K562 (cell line): ENCODE measurements around the gene SLC7A11. TPM values are rescaled to one million over a fixed set of nuclear protein-coding genes. Genes with fewer than 3 reads are reported as not detected.

Experiments used
- ADNP ChIP-seq: fragments of 200-800 bp; sonication (Bioruptor generic); IDR thresholded peaks from 2 replicates; pipeline ENCODE4 v1.6.1; 2016; ENCODE audit warnings: missing genetic modification characterization, missing compliant biosample characterization
- C11orf30 ChIP-seq: fragments of 450-650 bp; IDR thresholded peaks from 2 replicates; pipeline ENCODE4 v1.6.1; 2016; ENCODE audit warnings: low read depth, mild to moderate bottlenecking
- CHCHD3 ChIP-seq: fragments of 250-450 bp; sonication (Bioruptor Pico); IDR thresholded peaks from 2 replicates; pipeline ENCODE4 v2.1.2; 2022; ENCODE audit warnings: mild to moderate bottlenecking
- EP300 ChIP-seq: IDR thresholded peaks from 2 replicates; pipeline ENCODE4 v1.6.1; 2012; ENCODE audit warnings: low read length, improper control_type of control experiment
- ESRRB ChIP-seq: fragments of 250-450 bp; sonication (Bioruptor Pico); IDR thresholded peaks from 2 replicates; pipeline ENCODE4 v1.5.0; 2020; ENCODE audit warnings: mild to moderate bottlenecking, moderate library complexity, borderline replicate concordance
- HDAC8 ChIP-seq: fragments of 450-650 bp; IDR thresholded peaks from 2 replicates; pipeline ENCODE4 v1.6.1; 2016; ENCODE audit warnings: mild to moderate bottlenecking, missing genetic modification characterization, moderate library complexity, missing compliant biosample characterization
- HNRNPK ChIP-seq: fragments of 200-400 bp; formaldehyde crosslinking; IDR thresholded peaks from one replicate; pipeline ENCODE4 v1.6.1; 2018; ENCODE audit warnings: mild to moderate bottlenecking, low read depth, low read length; ENCODE audit not compliant: poor library complexity, severe bottlenecking
- MEF2D ChIP-seq: conservative IDR thresholded peaks from 2 replicates; pipeline ENCODE4 v1.6.1; 2016; ENCODE audit warnings: low read depth, missing genetic modification characterization, missing compliant biosample characterization
- NBN ChIP-seq: fragments of 450-650 bp; IDR thresholded peaks from 2 replicates; pipeline ENCODE4 v1.6.1; 2016; ENCODE audit warnings: low read depth, mild to moderate bottlenecking
- NCOA6 ChIP-seq: fragments of 450-650 bp; IDR thresholded peaks from 2 replicates; pipeline ENCODE4 v1.6.1; 2017; ENCODE audit warnings: mild to moderate bottlenecking
- NFATC3 ChIP-seq: fragments of 450-650 bp; IDR thresholded peaks from 2 replicates; pipeline ENCODE4 v1.6.1; 2017; ENCODE audit warnings: mild to moderate bottlenecking
- NFE2 ChIP-seq: IDR thresholded peaks from 2 replicates; pipeline ENCODE4 v1.6.1; 2014; ENCODE audit warnings: antibody characterized with exemption, low read depth
- RFX7 ChIP-seq: fragments of 250-450 bp; sonication (Bioruptor Pico); IDR thresholded peaks from 2 replicates; pipeline ENCODE4 v1.5.1; 2021; ENCODE audit warnings: mild to moderate bottlenecking
- RUNX1 ChIP-seq: sonication (generic); IDR thresholded peaks from 2 replicates; pipeline ENCODE4 v1.6.1; 2016; ENCODE audit warnings: antibody characterized with exemption, low read depth
- SPI1 ChIP-seq: IDR thresholded peaks from 2 replicates; pipeline ENCODE4 v1.6.1; 2011; ENCODE audit warnings: low read depth, low read length, control low read depth, borderline replicate concordance
- SRSF3 ChIP-seq: fragments of 200-400 bp; formaldehyde crosslinking; IDR thresholded peaks from 2 replicates; pipeline ENCODE4 v1.6.1; 2016; ENCODE audit warnings: mild to moderate bottlenecking, low read length, moderate library complexity; ENCODE audit not compliant: insufficient read depth
- ZNF197 ChIP-seq: fragments of 200-800 bp; sonication (Bioruptor generic); IDR thresholded peaks from 2 replicates; pipeline ENCODE4 v1.6.1; 2016; ENCODE audit warnings: low read depth, missing genetic modification characterization, missing compliant biosample characterization
- ZNF212 ChIP-seq: fragments of 450-650 bp; formaldehyde crosslinking; IDR thresholded peaks from 2 replicates; pipeline ENCODE4 v1.4.0; 2020; ENCODE audit warnings: mild to moderate bottlenecking
- ZNF57 ChIP-seq: fragments of 450-650 bp; formaldehyde crosslinking; IDR thresholded peaks from 2 replicates; pipeline ENCODE4 v1.4.0; 2020; ENCODE audit warnings: mild to moderate bottlenecking, moderate library complexity
- ZNF707 ChIP-seq: fragments of 250-450 bp; sonication (Bioruptor Pico); conservative IDR thresholded peaks from 2 replicates; pipeline ENCODE4 v1.8.0; 2022; ENCODE audit warnings: inconsistent platforms, mild to moderate bottlenecking, moderate library complexity
- ZNF830 ChIP-seq: fragments of 250-450 bp; sonication (Bioruptor Pico); IDR thresholded peaks from 2 replicates; pipeline ENCODE4 v1.5.0; 2021; ENCODE audit warnings: mild to moderate bottlenecking
- ZSCAN32 ChIP-seq: fragments of 450-650 bp; formaldehyde crosslinking; IDR thresholded peaks from 2 replicates; pipeline ENCODE4 v1.4.0; 2020; ENCODE audit warnings: mild to moderate bottlenecking, moderate library complexity
- polyA plus RNA-seq, 8 experiments: library from polyadenylated mRNA; depleted of rRNA in 4 of 8; stranded (reverse) in 5 of 8; unstranded in 3 of 8; fragments of >200 nt; fragmentation: Nextera tagmentation in 2 of 8; fragmentation: Illumina TruSeq in 1 of 8; extraction: Ambion mirVana in 2 of 8; extraction: Trizol in 1 of 8; gene quantifications; 2 replicates each; pipeline versions ENCODE4 v1.2.1 to v1.2.3, GENCODE V29; 2011 to 2014; ENCODE audit warnings: inconsistent platforms in 1 of 8, missing spikeins in 1 of 8
- total RNA-seq, 7 experiments: library from RNA; depleted of rRNA in 6 of 7; stranded (reverse); fragments of >200 nt in 6 of 7; fragmentation: Illumina TruSeq in 2 of 7; extraction: Trizol in 2 of 7; gene quantifications; 2 replicates each; pipeline versions ENCODE4 v1.2.1 to v1.2.3, GENCODE V29; 2011 to 2021; ENCODE audit warnings: low replicate concordance in 1 of 7
- TF ChIP-seq, protein P1 (sequence below): fragments of 450-650 bp; IDR thresholded peaks from 2 replicates; pipeline ENCODE4 v1.6.1; 2017; ENCODE audit warnings: antibody characterized with exemption, mild to moderate bottlenecking
- TF ChIP-seq, protein P2 (sequence below): fragments of 250-450 bp; sonication (Bioruptor Pico); IDR thresholded peaks from 2 replicates; pipeline ENCODE4 v1.5.0; 2020; ENCODE audit warnings: mild to moderate bottlenecking, borderline replicate concordance
- TF ChIP-seq, protein P3 (sequence below): fragments of 250-450 bp; sonication (Bioruptor Pico); IDR thresholded peaks from 2 replicates; pipeline ENCODE4 v1.4.0; 2020; ENCODE audit warnings: borderline replicate concordance

The SLC7A11 gene
- total and polyA plus RNA-seq, 9 of the 15 experiments (the other 6 are each of a cell fraction or from before 2014, with no cell fraction given), result 4.5 to 26.1 (median 13.5) TPM

DNA sequence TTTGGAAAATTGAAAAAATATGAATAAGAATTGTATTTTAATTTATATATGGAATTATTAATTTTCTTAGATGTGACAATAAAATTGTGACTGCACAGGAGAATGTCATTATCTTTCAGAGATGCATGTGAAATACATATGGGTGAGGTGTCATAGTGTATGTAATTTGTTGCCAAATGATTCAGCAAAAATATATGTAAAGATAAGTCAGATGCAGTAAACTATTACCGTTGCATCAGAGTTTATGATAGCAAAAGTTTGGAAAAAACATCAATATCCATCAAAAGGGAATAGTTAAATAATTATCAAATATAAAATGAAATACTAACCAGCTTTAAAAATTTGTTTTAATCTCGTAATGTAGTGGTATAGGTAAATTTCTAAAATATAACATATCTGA, 10.4 kb upstream of the SLC7A11 start (continued):
- TF ChIP-seq, protein P1, sequence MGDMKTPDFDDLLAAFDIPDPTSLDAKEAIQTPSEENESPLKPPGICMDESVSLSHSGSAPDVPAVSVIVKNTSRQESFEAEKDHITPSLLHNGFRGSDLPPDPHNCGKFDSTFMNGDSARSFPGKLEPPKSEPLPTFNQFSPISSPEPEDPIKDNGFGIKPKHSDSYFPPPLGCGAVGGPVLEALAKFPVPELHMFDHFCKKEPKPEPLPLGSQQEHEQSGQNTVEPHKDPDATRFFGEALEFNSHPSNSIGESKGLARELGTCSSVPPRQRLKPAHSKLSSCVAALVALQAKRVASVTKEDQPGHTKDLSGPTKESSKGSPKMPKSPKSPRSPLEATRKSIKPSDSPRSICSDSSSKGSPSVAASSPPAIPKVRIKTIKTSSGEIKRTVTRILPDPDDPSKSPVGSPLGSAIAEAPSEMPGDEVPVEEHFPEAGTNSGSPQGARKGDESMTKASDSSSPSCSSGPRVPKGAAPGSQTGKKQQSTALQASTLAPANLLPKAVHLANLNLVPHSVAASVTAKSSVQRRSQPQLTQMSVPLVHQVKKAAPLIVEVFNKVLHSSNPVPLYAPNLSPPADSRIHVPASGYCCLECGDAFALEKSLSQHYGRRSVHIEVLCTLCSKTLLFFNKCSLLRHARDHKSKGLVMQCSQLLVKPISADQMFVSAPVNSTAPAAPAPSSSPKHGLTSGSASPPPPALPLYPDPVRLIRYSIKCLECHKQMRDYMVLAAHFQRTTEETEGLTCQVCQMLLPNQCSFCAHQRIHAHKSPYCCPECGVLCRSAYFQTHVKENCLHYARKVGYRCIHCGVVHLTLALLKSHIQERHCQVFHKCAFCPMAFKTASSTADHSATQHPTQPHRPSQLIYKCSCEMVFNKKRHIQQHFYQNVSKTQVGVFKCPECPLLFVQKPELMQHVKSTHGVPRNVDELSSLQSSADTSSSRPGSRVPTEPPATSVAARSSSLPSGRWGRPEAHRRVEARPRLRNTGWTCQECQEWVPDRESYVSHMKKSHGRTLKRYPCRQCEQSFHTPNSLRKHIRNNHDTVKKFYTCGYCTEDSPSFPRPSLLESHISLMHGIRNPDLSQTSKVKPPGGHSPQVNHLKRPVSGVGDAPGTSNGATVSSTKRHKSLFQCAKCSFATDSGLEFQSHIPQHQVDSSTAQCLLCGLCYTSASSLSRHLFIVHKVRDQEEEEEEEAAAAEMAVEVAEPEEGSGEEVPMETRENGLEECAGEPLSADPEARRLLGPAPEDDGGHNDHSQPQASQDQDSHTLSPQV, result 0 out of 2 replicates have a peak, but pooled peaks have one; percentile 30
- TF ChIP-seq SPI1, result no peak
- TF ChIP-seq, protein P2, sequence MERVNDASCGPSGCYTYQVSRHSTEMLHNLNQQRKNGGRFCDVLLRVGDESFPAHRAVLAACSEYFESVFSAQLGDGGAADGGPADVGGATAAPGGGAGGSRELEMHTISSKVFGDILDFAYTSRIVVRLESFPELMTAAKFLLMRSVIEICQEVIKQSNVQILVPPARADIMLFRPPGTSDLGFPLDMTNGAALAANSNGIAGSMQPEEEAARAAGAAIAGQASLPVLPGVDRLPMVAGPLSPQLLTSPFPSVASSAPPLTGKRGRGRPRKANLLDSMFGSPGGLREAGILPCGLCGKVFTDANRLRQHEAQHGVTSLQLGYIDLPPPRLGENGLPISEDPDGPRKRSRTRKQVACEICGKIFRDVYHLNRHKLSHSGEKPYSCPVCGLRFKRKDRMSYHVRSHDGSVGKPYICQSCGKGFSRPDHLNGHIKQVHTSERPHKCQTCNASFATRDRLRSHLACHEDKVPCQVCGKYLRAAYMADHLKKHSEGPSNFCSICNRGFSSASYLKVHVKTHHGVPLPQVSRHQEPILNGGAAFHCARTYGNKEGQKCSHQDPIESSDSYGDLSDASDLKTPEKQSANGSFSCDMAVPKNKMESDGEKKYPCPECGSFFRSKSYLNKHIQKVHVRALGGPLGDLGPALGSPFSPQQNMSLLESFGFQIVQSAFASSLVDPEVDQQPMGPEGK, result no peak
- no peak for TF ChIP-seq ZSCAN32
- TF ChIP-seq NFATC3, result no peak
- TF ChIP-seq, protein P3, sequence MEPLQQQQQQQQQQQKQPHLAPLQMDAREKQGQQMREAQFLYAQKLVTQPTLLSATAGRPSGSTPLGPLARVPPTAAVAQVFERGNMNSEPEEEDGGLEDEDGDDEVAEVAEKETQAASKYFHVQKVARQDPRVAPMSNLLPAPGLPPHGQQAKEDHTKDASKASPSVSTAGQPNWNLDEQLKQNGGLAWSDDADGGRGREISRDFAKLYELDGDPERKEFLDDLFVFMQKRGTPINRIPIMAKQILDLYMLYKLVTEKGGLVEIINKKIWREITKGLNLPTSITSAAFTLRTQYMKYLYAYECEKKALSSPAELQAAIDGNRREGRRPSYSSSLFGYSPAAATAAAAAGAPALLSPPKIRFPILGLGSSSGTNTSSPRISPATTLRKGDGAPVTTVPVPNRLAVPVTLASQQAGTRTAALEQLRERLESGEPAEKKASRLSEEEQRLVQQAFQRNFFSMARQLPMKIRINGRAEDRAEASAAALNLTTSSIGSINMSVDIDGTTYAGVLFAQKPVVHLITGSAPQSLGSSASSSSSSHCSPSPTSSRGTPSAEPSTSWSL, result no peak
- TF ChIP-seq ZNF830 (CRISPR knock-in tag), result no peak
- TF ChIP-seq NBN, result no peak
- TF ChIP-seq ZNF197 (CRISPR knock-in tag), result no peak
- no peak for TF ChIP-seq RUNX1
- TF ChIP-seq ESRRB (CRISPR knock-in tag), result no peak
- peak; percentile 13; the same call in 1 of the 2 replicates for TF ChIP-seq ADNP
- peak; percentile 63 for TF ChIP-seq EP300
- TF ChIP-seq NCOA6, result no peak
- no peak for TF ChIP-seq HDAC8 (tag)
- no peak for TF ChIP-seq ZNF212
- no peak for TF ChIP-seq CHCHD3 (CRISPR knock-in tag)
- peak; percentile 86 for TF ChIP-seq C11orf30
- TF ChIP-seq NFE2, result peak; percentile 96
- TF ChIP-seq ZNF707 (CRISPR knock-in tag), result no peak
- TF ChIP-seq ZNF57 (CRISPR knock-in tag), result no peak
- TF ChIP-seq SRSF3, result no peak
- TF ChIP-seq MEF2D (tag), result no peak
- TF ChIP-seq RFX7 (CRISPR knock-in tag), result no peak
- TF ChIP-seq HNRNPK, result no peak
